Liver (tissue), 3 donors: ENCODE measurements around the gene RFC2.

ENCODE experiments used
- GABPA ChIP-seq, 2 donors: IDR thresholded peaks in 1 of 2; conservative IDR thresholded peaks in 1 of 2; 2 replicates each; pipeline ENCODE4 v1.6.1; 2016; ENCODE audit warnings: antibody characterized with exemption in 2 of 2, mild to moderate bottlenecking in 1 of 2, moderate library complexity in 1 of 2
- JUND ChIP-seq, 2 donors: IDR thresholded peaks; 2 replicates each; pipeline ENCODE4 v1.6.1; 2016; ENCODE audit warnings: antibody characterized with exemption in 2 of 2
- SP1 ChIP-seq: IDR thresholded peaks from 2 replicates; pipeline ENCODE4 v1.6.1; 2018; ENCODE audit warnings: antibody characterized with exemption, mild to moderate bottlenecking
- TAF1 ChIP-seq: conservative IDR thresholded peaks from 2 replicates; pipeline ENCODE4 v1.6.1; 2016; ENCODE audit warnings: antibody characterized with exemption, mild to moderate bottlenecking
- TF ChIP-seq, protein P1 (sequence below): fragments of 150-350 bp; IDR thresholded peaks from 2 replicates; pipeline ENCODE4 v1.5.1; 2017; ENCODE audit warnings: improper control_type of control experiment, low read depth, low read length; ENCODE audit not compliant: missing input control
- TF ChIP-seq, protein P2 (sequence below): IDR thresholded peaks from 2 replicates; pipeline ENCODE4 v1.6.1; 2016; ENCODE audit warnings: antibody characterized with exemption, mild to moderate bottlenecking
- TF ChIP-seq, protein P3 (sequence below): IDR thresholded peaks from 2 replicates; pipeline ENCODE4 v1.6.1; 2016; ENCODE audit warnings: antibody characterized with exemption
- donor health status: healthy.
- donor health status: healthy.

DNA sequence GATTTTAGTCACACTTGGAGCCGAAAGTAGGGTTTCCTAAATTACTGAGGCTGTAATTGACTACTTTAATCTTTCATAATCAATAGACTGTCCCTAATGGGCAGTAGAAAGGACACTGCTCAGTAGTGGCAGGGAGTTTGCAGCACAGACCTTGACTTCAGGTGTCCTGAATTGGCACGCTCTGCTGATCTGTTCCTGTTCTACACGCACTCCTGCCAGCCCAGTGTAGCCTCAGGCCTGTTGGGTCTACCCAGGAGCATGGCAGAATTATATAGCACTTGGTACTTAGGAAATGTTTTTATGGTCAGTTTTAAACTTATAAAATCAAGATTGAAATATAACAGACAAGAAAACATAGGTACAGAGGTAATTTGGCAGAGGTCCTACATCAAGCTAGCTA, 71.1 kb downstream of the RFC2 start:
- TF ChIP-seq, protein P1, sequence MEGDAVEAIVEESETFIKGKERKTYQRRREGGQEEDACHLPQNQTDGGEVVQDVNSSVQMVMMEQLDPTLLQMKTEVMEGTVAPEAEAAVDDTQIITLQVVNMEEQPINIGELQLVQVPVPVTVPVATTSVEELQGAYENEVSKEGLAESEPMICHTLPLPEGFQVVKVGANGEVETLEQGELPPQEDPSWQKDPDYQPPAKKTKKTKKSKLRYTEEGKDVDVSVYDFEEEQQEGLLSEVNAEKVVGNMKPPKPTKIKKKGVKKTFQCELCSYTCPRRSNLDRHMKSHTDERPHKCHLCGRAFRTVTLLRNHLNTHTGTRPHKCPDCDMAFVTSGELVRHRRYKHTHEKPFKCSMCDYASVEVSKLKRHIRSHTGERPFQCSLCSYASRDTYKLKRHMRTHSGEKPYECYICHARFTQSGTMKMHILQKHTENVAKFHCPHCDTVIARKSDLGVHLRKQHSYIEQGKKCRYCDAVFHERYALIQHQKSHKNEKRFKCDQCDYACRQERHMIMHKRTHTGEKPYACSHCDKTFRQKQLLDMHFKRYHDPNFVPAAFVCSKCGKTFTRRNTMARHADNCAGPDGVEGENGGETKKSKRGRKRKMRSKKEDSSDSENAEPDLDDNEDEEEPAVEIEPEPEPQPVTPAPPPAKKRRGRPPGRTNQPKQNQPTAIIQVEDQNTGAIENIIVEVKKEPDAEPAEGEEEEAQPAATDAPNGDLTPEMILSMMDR, result no peak
- TF ChIP-seq, protein P2, sequence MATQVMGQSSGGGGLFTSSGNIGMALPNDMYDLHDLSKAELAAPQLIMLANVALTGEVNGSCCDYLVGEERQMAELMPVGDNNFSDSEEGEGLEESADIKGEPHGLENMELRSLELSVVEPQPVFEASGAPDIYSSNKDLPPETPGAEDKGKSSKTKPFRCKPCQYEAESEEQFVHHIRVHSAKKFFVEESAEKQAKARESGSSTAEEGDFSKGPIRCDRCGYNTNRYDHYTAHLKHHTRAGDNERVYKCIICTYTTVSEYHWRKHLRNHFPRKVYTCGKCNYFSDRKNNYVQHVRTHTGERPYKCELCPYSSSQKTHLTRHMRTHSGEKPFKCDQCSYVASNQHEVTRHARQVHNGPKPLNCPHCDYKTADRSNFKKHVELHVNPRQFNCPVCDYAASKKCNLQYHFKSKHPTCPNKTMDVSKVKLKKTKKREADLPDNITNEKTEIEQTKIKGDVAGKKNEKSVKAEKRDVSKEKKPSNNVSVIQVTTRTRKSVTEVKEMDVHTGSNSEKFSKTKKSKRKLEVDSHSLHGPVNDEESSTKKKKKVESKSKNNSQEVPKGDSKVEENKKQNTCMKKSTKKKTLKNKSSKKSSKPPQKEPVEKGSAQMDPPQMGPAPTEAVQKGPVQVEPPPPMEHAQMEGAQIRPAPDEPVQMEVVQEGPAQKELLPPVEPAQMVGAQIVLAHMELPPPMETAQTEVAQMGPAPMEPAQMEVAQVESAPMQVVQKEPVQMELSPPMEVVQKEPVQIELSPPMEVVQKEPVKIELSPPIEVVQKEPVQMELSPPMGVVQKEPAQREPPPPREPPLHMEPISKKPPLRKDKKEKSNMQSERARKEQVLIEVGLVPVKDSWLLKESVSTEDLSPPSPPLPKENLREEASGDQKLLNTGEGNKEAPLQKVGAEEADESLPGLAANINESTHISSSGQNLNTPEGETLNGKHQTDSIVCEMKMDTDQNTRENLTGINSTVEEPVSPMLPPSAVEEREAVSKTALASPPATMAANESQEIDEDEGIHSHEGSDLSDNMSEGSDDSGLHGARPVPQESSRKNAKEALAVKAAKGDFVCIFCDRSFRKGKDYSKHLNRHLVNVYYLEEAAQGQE, result no peak
- no peak for TF ChIP-seq JUND (IDR thresholded peaks at IDR 0.05)
- TF ChIP-seq, protein P3, sequence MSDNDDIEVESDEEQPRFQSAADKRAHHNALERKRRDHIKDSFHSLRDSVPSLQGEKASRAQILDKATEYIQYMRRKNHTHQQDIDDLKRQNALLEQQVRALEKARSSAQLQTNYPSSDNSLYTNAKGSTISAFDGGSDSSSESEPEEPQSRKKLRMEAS, result no peak
- TF ChIP-seq TAF1, result no peak
- no peak for TF ChIP-seq SP1
- TF ChIP-seq GABPA (IDR thresholded peaks at IDR 0.05 in 1 of 2, conservative IDR thresholded peaks at IDR 0.05 in 1 of 2), result no peak
